ENCODE results near the gene CELF4. TPM values are rescaled to one million over a fixed set of nuclear protein-coding genes. Genes with fewer than 3 reads are reported as not detected.

The CELF4 gene
- total and polyA plus RNA-seq, 2 of the 4 experiments (the other 2 are of a cell fraction), result not detected

- H3K4me2 ChIP-seq (ENCODE audit: low read depth, low read length), result no peak overlapping the region
- in situ Hi-C loops (cut with MboI; ENCODE audit: low sequenced_read_pairs) (no loop called here), intact Hi-C loops (cut with micrococcal nuclease) (no loop called here), dilution Hi-C loops (cut with HindIII; ENCODE audit: low sequenced_read_pairs, unreplicated experiment) (no loop called here)
- H3K56ac ChIP-seq (ENCODE audit: extremely low read depth, insufficient read depth, low read length), result no peak overlapping the region
- no peak overlapping the region for H4K91ac ChIP-seq (ENCODE audit: insufficient read depth, low read depth, low read length)
- no peak overlapping the region for H2BK5ac ChIP-seq (ENCODE audit: low read depth, low read length, poor library complexity, severe bottlenecking)
- H3K79me1 ChIP-seq (ENCODE audit: low read depth in 1 of 2, low read length in 2 of 2), result no peaks in the 10 kb centered on the region
- ChIA-PET POLR2A (ENCODE audit: unreplicated experiment) (no interaction called here), CTCF (no interaction called here)
- no peaks in the 10 kb centered on the region for H3K9me1 ChIP-seq (ENCODE audit: insufficient read depth, low read length)
- ATAC-seq (ENCODE audit: low read depth), result no peak
- DNase-seq, result no peak
- no peaks in the 10 kb centered on the region for H3K4me1 ChIP-seq (ENCODE audit: control insufficient read depth, insufficient read depth, low read length)
- no peak overlapping the region for H3K14ac ChIP-seq (replicated peaks; ENCODE audit: low read depth, low read length)
- no peak overlapping the region for H3K9ac ChIP-seq (ENCODE audit: low read depth, low read length)
- H3K36me3 ChIP-seq (ENCODE audit: control insufficient read depth, insufficient read depth, low read length), result no peaks in the 10 kb centered on the region
- no peak overlapping the region for H2BK20ac ChIP-seq (ENCODE audit: low read depth, low read length)
- H3K4ac ChIP-seq (ENCODE audit: low read depth, low read length), result no peak overlapping the region
- no peak overlapping the region for H3K23ac ChIP-seq (ENCODE audit: low read depth, low read length)
- TF ChIP-seq CTCF (conservative IDR thresholded peaks at IDR 0.05; ENCODE audit: low read depth, low read length) (no peak), NFE2L2 (IDR thresholded peaks at IDR 0.05; ENCODE audit: low read depth, low read length) (no peak), RAD21 (IDR thresholded peaks at IDR 0.05; ENCODE audit: low read length) (no peak), MAZ (IDR thresholded peaks at IDR 0.05; ENCODE audit: borderline replicate concordance, low read depth, low read length) (no peak), ELK1 (IDR thresholded peaks at IDR 0.05; ENCODE audit: borderline replicate concordance, low read depth, low read length) (no peak), FOS (IDR thresholded peaks at IDR 0.05; ENCODE audit: low read depth, low read length) (no peak), CEBPB (IDR thresholded peaks at IDR 0.05; ENCODE audit: low read depth, low read length) (no peak), CHD1 (IDR thresholded peaks at IDR 0.05; ENCODE audit: low read depth, low read length) (no peak), USF2 (IDR thresholded peaks at IDR 0.05; ENCODE audit: low read depth, low read length) (no peak), POLR2A (IDR thresholded peaks at IDR 0.05; ENCODE audit: low read depth, low read length) (no peak), SMC3 (IDR thresholded peaks at IDR 0.05; ENCODE audit: low read depth, low read length) (no peak), MXI1 (IDR thresholded peaks at IDR 0.05; ENCODE audit: borderline replicate concordance, low read depth, low read length) (no peak), RFX5 (IDR thresholded peaks at IDR 0.05; ENCODE audit: low read depth, low read length) (no peak), BHLHE40 (IDR thresholded peaks at IDR 0.05; ENCODE audit: low read depth, low read length) (no peak), RCOR1 (IDR thresholded peaks at IDR 0.05; ENCODE audit: insufficient replicate concordance, low read length) (no peak), MAFK (IDR thresholded peaks at IDR 0.05; ENCODE audit: low read depth, low read length) (no peak)
- no TSS peak for BruUV-seq (replicated peaks)
- peaks cover 4% of the 10 kb centered on the region; the same call in 1 of the 2 replicates for H3K27me3 ChIP-seq (ENCODE audit: control insufficient read depth, insufficient read depth, low read length)
- H4K5ac ChIP-seq (ENCODE audit: low read depth, low read length), result no peak overlapping the region
- H2BK120ac ChIP-seq (ENCODE audit: low read depth, low read length), result no peak overlapping the region
- no peak overlapping the region for H2AK9ac ChIP-seq (replicated peaks; ENCODE audit: low read depth, low read length, poor library complexity)
- no peak overlapping the region for H3K18ac ChIP-seq (ENCODE audit: low read depth, low read length)
- H4K8ac ChIP-seq (ENCODE audit: low read depth in 2 of 2, low read length in 2 of 2), result no peak overlapping the region
- no CpG with 5 or more reads among the region's 4 CpGs for WGBS, 2 experiments (ENCODE audit: extremely low coverage in 2 of 2, insufficient read length in 1 of 2)
- no peaks in the 10 kb centered on the region for H3K9me3 ChIP-seq (ENCODE audit: control insufficient read depth, insufficient read depth, low read length)
- H3K27ac ChIP-seq (ENCODE audit: insufficient read depth, low read length), result no peak overlapping the region
- H2AFZ ChIP-seq (replicated peaks; ENCODE audit: low read length, poor library complexity), result no peak overlapping the region
- H2BK15ac ChIP-seq (ENCODE audit: low read depth, low read length), result no peak overlapping the region
- no peaks in the 10 kb centered on the region for H4K20me1 ChIP-seq (ENCODE audit: insufficient read depth, low read length)
- H3K4me3 ChIP-seq (ENCODE audit: insufficient read depth, low read depth, low read length), result no peak overlapping the region
- no peak overlapping the region for H2AK5ac ChIP-seq (ENCODE audit: low read depth, low read length)
Measured at GRCh38 chr18:37501136-37501535, 64.5 kb downstream of the CELF4 start.
